Neuronal stem cell (in vitro differentiated cells): Measurements from ENCODE around the gene ISM1. TPM values are rescaled to one million over a fixed set of nuclear protein-coding genes. Genes with fewer than 3 reads are reported as not detected.
A peak's percentile ranks its signal among the peaks of the same experiment; 100 is the strongest.

Experiments
- DNase-seq: peaks from one replicate; pipeline ENCODE4 v3.0.0-alpha.2; 2013; ENCODE audit warnings: low spot score
- H2AFZ ChIP-seq: one replicate; pipeline ENCODE4 v1.6.1; 2013; ENCODE audit warnings: mild to moderate bottlenecking, low read length, inconsistent platforms
- H2AK5ac ChIP-seq: 2 replicates; pipeline ENCODE4 v1.6.1; 2013; ENCODE audit warnings: low read depth, mild to moderate bottlenecking, inconsistent platforms, low read length, moderate library complexity, mixed read lengths
- H2BK120ac ChIP-seq: 2 replicates; pipeline ENCODE4 v1.6.1; 2013; ENCODE audit warnings: low read depth, mild to moderate bottlenecking, inconsistent platforms, low read length, moderate library complexity, mixed read lengths
- H2BK12ac ChIP-seq: one replicate; pipeline ENCODE4 v1.6.1; 2013; ENCODE audit warnings: low read length, inconsistent platforms
- H2BK15ac ChIP-seq: 2 replicates; pipeline ENCODE4 v1.6.1; 2013; ENCODE audit warnings: mild to moderate bottlenecking, low read length, inconsistent platforms, mixed read lengths
- H2BK5ac ChIP-seq: one replicate; pipeline ENCODE4 v1.6.1; 2013; ENCODE audit warnings: inconsistent platforms, mild to moderate bottlenecking, low read length, moderate library complexity
- H3K14ac ChIP-seq: one replicate; pipeline ENCODE4 v1.6.1; 2013; ENCODE audit warnings: low read length, inconsistent platforms
- H3K18ac ChIP-seq: 2 replicates; pipeline ENCODE4 v1.6.1; 2013; ENCODE audit warnings: low read length, inconsistent platforms
- H3K23ac ChIP-seq: 2 replicates; pipeline ENCODE4 v1.6.1; 2013; ENCODE audit warnings: low read depth, mild to moderate bottlenecking, mixed read lengths, low read length, inconsistent platforms; ENCODE audit not compliant: poor library complexity
- H3K27ac ChIP-seq: replicated peaks from 3 replicates; pipeline ENCODE4 v1.5.1; 2013; ENCODE audit warnings: low read length, inconsistent platforms
- H3K27me3 ChIP-seq, 3 experiments: 2 replicates each; pipeline ENCODE4 v1.6.1; 2013; ENCODE audit warnings: low read length in 3 of 3, mild to moderate bottlenecking in 2 of 3, inconsistent platforms in 1 of 3, low read depth in 1 of 3, mixed read lengths in 1 of 3, moderate library complexity in 1 of 3; ENCODE audit not compliant: control insufficient read depth in 3 of 3, insufficient read depth in 3 of 3
- H3K36me3 ChIP-seq, 2 donors: replicated peaks in 1 of 2; 2 replicates each; pipeline ENCODE4 v1.6.1; 2013; ENCODE audit warnings: low read length in 2 of 2; ENCODE audit not compliant: control insufficient read depth in 2 of 2, insufficient read depth in 2 of 2
- H3K4ac ChIP-seq: 2 replicates; pipeline ENCODE4 v1.6.1; 2013; ENCODE audit warnings: inconsistent platforms, mild to moderate bottlenecking, low read length, moderate library complexity
- H3K4me1 ChIP-seq, 2 donors: 1 replicate in 1 of 2; 2 replicates in 1 of 2; pipeline ENCODE4 v1.6.1; 2013; ENCODE audit warnings: low read length in 2 of 2, low read depth in 1 of 2; ENCODE audit not compliant: control insufficient read depth in 2 of 2, insufficient read depth in 1 of 2
- H3K4me2 ChIP-seq: one replicate; pipeline ENCODE4 v1.6.1; 2013; ENCODE audit warnings: mild to moderate bottlenecking, low read length, inconsistent platforms; ENCODE audit not compliant: insufficient read depth, poor library complexity, severe bottlenecking
- H3K4me3 ChIP-seq, 2 donors: 2 replicates each; pipeline ENCODE4 v1.5.1; 2013; ENCODE audit warnings: low read length in 2 of 2, mild to moderate bottlenecking in 2 of 2, inconsistent platforms in 1 of 2, moderate library complexity in 1 of 2
- H3K79me1 ChIP-seq: one replicate; pipeline ENCODE4 v1.6.1; 2013; ENCODE audit warnings: low read depth, mild to moderate bottlenecking, inconsistent platforms, low read length, moderate library complexity
- H3K9ac ChIP-seq: one replicate; pipeline ENCODE4 v1.6.1; 2013; ENCODE audit warnings: mild to moderate bottlenecking, low read depth, low read length, inconsistent platforms; ENCODE audit not compliant: poor library complexity
- H3K9me3 ChIP-seq, 2 donors: replicated peaks in 1 of 2; 2 replicates each; pipeline versions ENCODE3 to v1.6.1; 2013; ENCODE audit warnings: low read length in 2 of 2, mild to moderate bottlenecking in 2 of 2, inconsistent platforms in 1 of 2, low read depth in 1 of 2, mixed read lengths in 1 of 2, moderate library complexity in 1 of 2; ENCODE audit not compliant: control insufficient read depth in 2 of 2, insufficient read depth in 1 of 2
- H4K8ac ChIP-seq: one replicate; pipeline ENCODE4 v1.6.1; 2013; ENCODE audit warnings: low read depth, mild to moderate bottlenecking, inconsistent platforms, low read length, moderate library complexity
- H4K91ac ChIP-seq: one replicate; pipeline ENCODE4 v1.6.1; 2013; ENCODE audit warnings: low read length, low read depth, mild to moderate bottlenecking, inconsistent platforms; ENCODE audit not compliant: poor library complexity
- WGBS, 2 donors: extraction: QIAGEN DNeasy Blood & Tissue Kit; methylation state at CpG; one replicate each; pipeline ENCODE4 v1.1.7; 2013; ENCODE audit warnings: missing lambda C conversion rate in 2 of 2, mixed read lengths in 1 of 2; ENCODE audit not compliant: insufficient read length in 2 of 2, insufficient replicate concordance in 1 of 2; ENCODE audit errors: extremely low coverage in 2 of 2; 5-methylcytosine and 5-hydroxymethylcytosine counted together
- polyA plus RNA-seq, 2 experiments: library from polyadenylated mRNA; stranded (reverse); fragments of 200-250 nt; gene quantifications; one replicate each; pipeline ENCODE4 v1.2.3, GENCODE V29; 2013

Gene ISM1
- polyA plus RNA-seq (2013, experiment 1 of 2), result 0.07 TPM
- 0.03 TPM for polyA plus RNA-seq (2013, experiment 2 of 2)

GRCh38 chr20:13220904-13221297 lies at the start of gene ISM1:
ISM1 (plus strand) TSS chr20:13221274; CDS start chr20:13221777, 503 bp downstream.
- Histone ChIP-seq H2AFZ (peak within 1 kb of the TSS; percentile 94), H3K9ac (peak within 1 kb of the TSS; percentile 70), H3K23ac (peak within 1 kb of the TSS; percentile 87), H3K79me1 (no peaks in the 10 kb centered on the region), H2BK120ac (peak within 1 kb of the TSS; percentile 72), H3K14ac (peak within 1 kb of the TSS; percentile 47), H3K4me2 (peak within 1 kb of the TSS; percentile 99), H4K91ac (no peak within 1 kb of the TSS), H3K4me1 (peaks cover 9 to 10% of the 10 kb centered on the region in 2 donors), H3K27ac (no peak within 1 kb of the TSS), H3K27me3 (peaks cover 25 to 70% (median 54%) of the 10 kb centered on the region in 3 experiments), H2BK5ac (peak within 1 kb of the TSS; percentile 39), H2AK5ac (peak within 1 kb of the TSS; percentile 46), H3K36me3 (no peaks in the 10 kb centered on the region), H3K18ac (peak within 1 kb of the TSS; percentile 85), H2BK12ac (peak within 1 kb of the TSS; percentile 58), H3K4me3 (peak within 1 kb of the TSS; percentile 43 to 79), H4K8ac (peak within 1 kb of the TSS; percentile 65), H2BK15ac (peak within 1 kb of the TSS; percentile 67), H3K9me3 (peaks cover 0 to 1% of the 10 kb centered on the region in 2 donors), H3K4ac (no peak within 1 kb of the TSS)
- WGBS, 2 donors, result no CpG with 5 or more reads among the region's 39 CpGs
- peak; percentile 41 for DNase-seq

GRCh38 chr20:13173201-13173600 lies 47.9 kb upstream of the ISM1 start:
- no peak overlapping the region for H2BK15ac ChIP-seq
- H3K4me3 ChIP-seq, result no peak overlapping the region
- H2AFZ ChIP-seq, result no peak overlapping the region
- H3K27me3 ChIP-seq, result no peaks in the 10 kb centered on the region
- no peaks in the 10 kb centered on the region for H3K79me1 ChIP-seq
- WGBS, 2 donors, result no CpG with 5 or more reads among the region's 2 CpGs
- no peaks in the 10 kb centered on the region for H3K36me3 ChIP-seq
- no peak overlapping the region for H2BK5ac ChIP-seq
- H4K91ac ChIP-seq, result no peak overlapping the region
- H3K18ac ChIP-seq, result no peak overlapping the region
- no peak overlapping the region for H4K8ac ChIP-seq
- no peak overlapping the region for H3K27ac ChIP-seq
- H3K4ac ChIP-seq, result no peak overlapping the region
- no peak overlapping the region for H2AK5ac ChIP-seq
- H2BK12ac ChIP-seq, result no peak overlapping the region
- H3K23ac ChIP-seq, result no peak overlapping the region
- H3K4me1 ChIP-seq, result no peaks in the 10 kb centered on the region
- no peak overlapping the region for H3K4me2 ChIP-seq
- no peak overlapping the region for H3K9ac ChIP-seq
- peaks cover 0 to 3% of the 10 kb centered on the region in 2 donors for H3K9me3 ChIP-seq
- no peak for DNase-seq
- H3K14ac ChIP-seq, result no peak overlapping the region
- H2BK120ac ChIP-seq, result no peak overlapping the region

- H3K14ac ChIP-seq, result no peak overlapping the region
- no peak overlapping the region for H3K4me3 ChIP-seq
- no CpG with 5 or more reads among the region's 9 CpGs for WGBS, 2 donors
Observed at GRCh38 chr20:13174402-13174801, 46.7 kb upstream of the ISM1 start.

GRCh38 chr20:13180986-13181889 lies 39.8 kb upstream of the ISM1 start:
- H2BK15ac ChIP-seq, result no peak overlapping the region
- no peak overlapping the region for H2BK12ac ChIP-seq
- H3K14ac ChIP-seq, result no peak overlapping the region
- no peaks in the 10 kb centered on the region for H3K4me1 ChIP-seq
- no peak overlapping the region for H4K91ac ChIP-seq
- H3K23ac ChIP-seq, result no peak overlapping the region
- H3K9ac ChIP-seq, result no peak overlapping the region
- no peak overlapping the region for H2AFZ ChIP-seq
- no peaks in the 10 kb centered on the region for H3K79me1 ChIP-seq
- no CpG with 5 or more reads among the region's 7 CpGs for WGBS, 2 donors
- H3K36me3 ChIP-seq, result no peaks in the 10 kb centered on the region
- no peak overlapping the region for H3K18ac ChIP-seq
- no peaks in the 10 kb centered on the region for H3K27me3 ChIP-seq
- no peak overlapping the region for H2BK120ac ChIP-seq
- H4K8ac ChIP-seq, result no peak overlapping the region
- H3K27ac ChIP-seq, result no peak overlapping the region
- DNase-seq, result no peak
- no peak overlapping the region for H2BK5ac ChIP-seq
- no peak overlapping the region for H2AK5ac ChIP-seq
- no peak overlapping the region for H3K4ac ChIP-seq
- H3K9me3 ChIP-seq, result no peaks in the 10 kb centered on the region
- H3K4me3 ChIP-seq, result no peak overlapping the region
- no peak overlapping the region for H3K4me2 ChIP-seq

More at GRCh38 chr20:13174402-13174801, 46.7 kb upstream of the ISM1 start:
- Histone ChIP-seq H3K4ac (no peak overlapping the region), H2BK15ac (no peak overlapping the region), H3K79me1 (no peaks in the 10 kb centered on the region), H3K36me3 (no peaks in the 10 kb centered on the region), H2BK5ac (no peak overlapping the region), H3K9ac (no peak overlapping the region), H3K27me3 (no peaks in the 10 kb centered on the region), H2AFZ (no peak overlapping the region), H3K4me2 (no peak overlapping the region), H4K8ac (no peak overlapping the region), H2AK5ac (no peak overlapping the region), H2BK12ac (no peak overlapping the region), H2BK120ac (no peak overlapping the region), H3K18ac (no peak overlapping the region), H3K4me1 (no peaks in the 10 kb centered on the region), H3K23ac (no peak overlapping the region), H3K27ac (no peak overlapping the region), H4K91ac (no peak overlapping the region), H3K9me3 (no peaks in the 10 kb centered on the region)
- DNase-seq, result no peak
